ENCODE data around the gene SYNDIG1.

SYNDIG1 gene

GRCh38 chr20:24588047-24588635 is 118.7 kb downstream of the SYNDIG1 start:
- no peak for DNase-seq

GRCh38 chr20:24588725-24589340 is 119.4 kb downstream of the SYNDIG1 start:
- no peak for DNase-seq

GRCh38 chr20:24589381-24589780 is 120.0 kb downstream of the SYNDIG1 start:
- no peak for DNase-seq

GRCh38 chr20:24589815-24590177 is 120.4 kb downstream of the SYNDIG1 start:
- no peak for DNase-seq

GRCh38 chr20:24590178-24590982 is 121.0 kb downstream of the SYNDIG1 start:
- DNase-seq, result no peak

- DNase-seq, result no peak
Measured at GRCh38 chr20:24597051-24597450, 127.6 kb downstream of the SYNDIG1 start.

- DNase-seq, result no peak
Measured at GRCh38 chr20:24598346-24598745, 128.9 kb downstream of the SYNDIG1 start.

GRCh38 chr20:24598996-24599395 is 129.6 kb downstream of the SYNDIG1 start:
- DNase-seq, result no peak

GRCh38 chr20:24600012-24600411 is 130.6 kb downstream of the SYNDIG1 start:
- no peak for DNase-seq

- no peak for DNase-seq
Measured at GRCh38 chr20:24603454-24603853, 134.0 kb downstream of the SYNDIG1 start.

GRCh38 chr20:24604966-24605665 is 135.7 kb downstream of the SYNDIG1 start:
- no peak for DNase-seq

- no peak for DNase-seq
Measured at GRCh38 chr20:24605937-24606455, 136.6 kb downstream of the SYNDIG1 start.

- no peak for DNase-seq
Measured at GRCh38 chr20:24607402-24607801, 138.0 kb downstream of the SYNDIG1 start.

GRCh38 chr20:24608926-24609667 is 139.7 kb downstream of the SYNDIG1 start:
- peak; percentile 23 for DNase-seq

- DNase-seq, result no peak
Measured at GRCh38 chr20:24609757-24610156, 140.3 kb downstream of the SYNDIG1 start.

- DNase-seq, result peak; percentile 38
Measured at GRCh38 chr20:24610341-24611115, 141.1 kb downstream of the SYNDIG1 start.

- no peak for DNase-seq
Measured at GRCh38 chr20:24611360-24612140, 142.1 kb downstream of the SYNDIG1 start.

GRCh38 chr20:24612799-24613775 is 143.7 kb downstream of the SYNDIG1 start:
- no peak for DNase-seq

- DNase-seq, result no peak
Measured at GRCh38 chr20:24614341-24614740, 144.9 kb downstream of the SYNDIG1 start.

GRCh38 chr20:24615353-24615752 is 145.9 kb downstream of the SYNDIG1 start:
- no peak for DNase-seq
